Activated T-helper 9 cell treated with anti-CD3 and anti-CD28 coated beads, Interleukin-2, amount 50 U/mL, for 16 hours (primary cell): ENCODE measurements around the gene FAM110D.

Experiments used
- DNase-seq: peaks from one replicate; pipeline ENCODE4 v3.0.0-alpha.2; 2020; ENCODE audit warnings: low read depth

The FAM110D gene

GRCh38 chr1:26129778-26130177 lies 29.1 kb upstream of the FAM110D start:
- DNase-seq, result no peak

DNA sequence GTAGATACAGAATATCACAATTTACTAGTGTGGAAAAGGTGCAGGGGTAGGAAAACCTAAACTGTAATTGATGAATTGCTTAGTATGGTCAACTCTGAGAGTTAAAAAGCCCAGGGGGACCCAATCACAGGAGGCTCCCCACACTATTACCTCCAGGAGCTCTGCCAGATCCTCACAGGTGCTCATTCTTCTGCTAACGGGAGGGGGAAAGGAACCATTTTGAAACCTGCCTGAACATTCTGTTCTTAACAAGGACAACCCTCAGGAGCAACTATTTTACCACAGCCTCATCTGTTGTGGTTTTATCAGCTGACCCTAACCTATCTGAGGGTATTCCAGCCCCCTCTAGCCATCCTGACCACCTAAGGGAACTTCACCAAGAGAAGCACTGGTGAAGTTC lies 28.2 kb upstream of the FAM110D start:
- no peak for DNase-seq

GRCh38 chr1:26132128-26132833 lies 26.6 kb upstream of the FAM110D start:
- DNase-seq, result no peak

- DNase-seq, result no peak
Observed at GRCh38 chr1:26132834-26133167, 26.1 kb upstream of the FAM110D start.

- no peak for DNase-seq
Observed at GRCh38 chr1:26134466-26134865, 24.4 kb upstream of the FAM110D start.

- DNase-seq, result no peak
Observed at GRCh38 chr1:26138974-26139558, 19.8 kb upstream of the FAM110D start.

GRCh38 chr1:26142159-26142558 lies 16.7 kb upstream of the FAM110D start:
- no peak for DNase-seq

DNA sequence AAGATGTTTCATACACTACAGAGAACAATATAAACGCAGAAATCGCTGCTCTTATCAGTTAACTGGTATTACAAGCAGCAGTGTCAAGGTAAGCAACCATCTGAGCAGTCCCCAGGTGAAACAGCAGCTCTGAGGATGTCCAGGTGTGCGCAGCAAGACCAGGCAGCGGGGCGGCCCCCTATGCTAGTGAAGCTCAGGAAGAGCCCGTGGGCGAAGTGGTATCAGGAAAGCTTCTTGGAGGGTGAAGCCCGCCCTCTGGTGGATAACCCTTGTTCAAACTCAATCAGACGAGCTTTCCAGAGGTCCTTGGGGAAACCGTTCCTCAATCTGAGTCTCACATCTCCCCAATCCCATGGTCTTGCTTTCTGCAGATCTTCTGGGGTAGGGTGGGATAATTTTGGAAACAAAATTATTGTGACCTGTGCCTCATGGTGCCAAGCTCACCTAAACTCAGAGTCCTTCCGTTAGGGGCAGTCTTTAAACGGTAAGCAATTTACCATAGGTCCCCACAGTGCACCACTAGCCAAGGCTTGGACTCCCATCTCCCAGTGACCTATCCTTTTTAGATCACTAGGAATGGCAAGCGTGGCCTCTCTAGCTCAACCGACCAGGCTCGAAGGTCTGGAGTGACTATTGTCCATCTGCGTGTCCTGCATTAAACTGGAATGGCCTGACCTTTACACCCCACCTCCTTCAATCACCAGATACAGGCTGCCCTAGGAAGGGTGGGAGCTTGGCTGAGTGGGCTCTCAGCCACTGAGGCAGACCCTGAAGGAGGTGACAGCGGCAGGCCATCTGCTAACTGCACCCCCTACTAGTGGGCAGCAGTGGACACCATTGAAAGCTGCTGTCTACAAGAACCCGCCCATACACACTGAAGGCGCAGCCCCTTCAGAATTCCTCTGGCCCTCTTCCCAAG lies 13.6 kb upstream of the FAM110D start:
- DNase-seq, result peak; percentile 72

GRCh38 chr1:26145960-26146294 lies 13.0 kb upstream of the FAM110D start:
- DNase-seq, result no peak

DNA sequence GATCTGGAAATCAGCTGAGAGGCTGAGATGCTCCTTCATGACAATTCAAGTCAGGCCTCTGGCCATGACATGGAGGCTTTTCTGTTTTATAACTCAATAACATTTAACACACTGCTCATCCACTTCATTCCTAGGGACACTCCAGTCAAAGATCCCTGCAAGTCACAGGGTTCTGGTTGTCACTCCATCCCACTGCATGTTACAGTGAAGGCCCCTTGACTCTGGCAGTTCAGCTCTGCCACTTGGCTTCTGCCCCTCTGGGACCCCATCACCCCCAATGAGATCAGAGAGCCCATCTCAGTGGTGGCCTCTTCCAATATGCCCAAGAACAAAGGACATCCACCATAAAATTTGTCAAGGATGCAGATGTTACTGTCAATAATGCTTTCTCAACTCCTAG lies 10.0 kb upstream of the FAM110D start:
- no peak for DNase-seq

- DNase-seq, result no peak
Observed at GRCh38 chr1:26153966-26154532, 4.8 kb upstream of the FAM110D start.

GRCh38 chr1:26154750-26155149 lies 4.1 kb upstream of the FAM110D start:
- DNase-seq, result no peak

DNA sequence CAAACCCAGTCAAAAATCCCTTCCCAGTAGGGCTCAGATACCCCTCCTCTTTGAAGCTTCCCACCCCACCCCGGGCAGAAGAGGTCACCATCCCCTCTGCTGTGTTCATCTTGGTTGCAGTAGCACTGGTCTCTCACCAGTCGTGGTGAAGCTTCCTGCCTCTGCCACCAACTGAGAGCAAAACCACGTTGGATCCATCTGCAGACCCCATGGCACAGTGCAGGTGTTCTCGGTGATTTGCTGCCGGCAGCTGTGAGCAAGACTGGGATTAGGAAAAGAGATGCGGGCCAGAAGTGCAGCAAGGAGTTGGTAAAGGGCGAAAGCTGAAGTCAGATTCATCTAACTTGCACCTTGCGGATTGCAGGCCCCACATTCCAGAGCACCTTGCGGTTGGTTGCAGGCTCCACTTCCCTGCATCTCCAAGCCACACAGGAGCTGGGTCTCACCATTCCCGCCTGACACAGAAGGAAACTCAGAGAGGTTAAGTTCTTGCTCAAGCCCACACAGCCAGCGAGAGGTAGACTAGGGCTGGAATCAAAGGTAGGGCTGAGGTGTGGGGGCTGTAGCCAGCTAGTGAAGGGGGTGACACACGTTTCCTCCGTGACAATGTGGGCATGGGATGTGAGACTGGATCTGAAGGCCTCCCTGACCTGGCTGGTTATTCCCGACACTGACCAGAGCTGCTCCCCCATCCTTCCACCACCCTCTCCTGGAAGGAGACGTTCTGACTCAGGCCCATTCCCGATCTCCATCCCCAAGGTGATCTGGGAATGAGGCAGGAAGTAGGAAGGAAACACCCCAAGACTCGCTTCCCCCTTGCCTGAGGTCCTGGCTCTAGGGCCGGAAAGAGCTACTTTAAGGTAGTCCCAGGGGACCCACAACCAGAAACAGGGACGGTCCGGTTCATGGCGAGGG lies 3.3 kb upstream of the FAM110D start:
- no peak for DNase-seq

DNA sequence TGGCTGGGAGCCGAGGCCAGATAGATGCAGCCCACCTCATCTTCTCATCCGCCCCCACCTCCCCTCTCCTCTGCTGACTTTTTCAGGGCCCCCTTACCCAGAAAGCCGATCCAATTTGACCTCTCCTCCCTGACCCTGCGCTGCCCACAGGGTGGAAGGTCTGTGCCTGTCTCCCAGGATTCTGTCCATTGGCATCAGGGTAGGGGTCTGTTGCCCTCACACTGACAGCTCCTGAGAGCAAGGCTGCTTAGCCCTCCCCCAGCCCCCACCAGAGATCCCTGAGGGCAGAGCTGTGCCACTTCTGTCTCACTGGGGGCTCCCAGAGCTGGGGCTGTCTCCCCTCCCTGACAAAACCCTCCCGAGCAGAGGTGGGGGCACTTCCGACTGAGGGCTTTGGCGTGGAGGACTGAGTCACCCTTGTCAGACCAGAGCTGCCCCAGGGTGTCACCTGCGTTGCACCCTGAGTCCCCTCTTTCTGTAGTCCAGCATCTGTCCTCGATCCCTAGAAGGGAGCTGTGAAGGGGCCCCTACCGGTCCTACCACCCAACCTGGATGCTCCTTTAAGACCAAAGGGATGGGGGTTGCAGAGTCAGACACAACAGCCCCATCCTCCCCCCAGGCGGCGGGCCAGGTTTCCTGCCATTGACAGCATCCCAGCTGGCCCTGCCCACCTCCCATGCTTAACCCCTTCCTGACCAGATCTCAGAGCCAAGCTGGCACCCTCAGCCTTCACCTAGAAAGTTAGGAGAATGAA lies 2.4 kb upstream of the FAM110D start:
- no peak for DNase-seq

DNA sequence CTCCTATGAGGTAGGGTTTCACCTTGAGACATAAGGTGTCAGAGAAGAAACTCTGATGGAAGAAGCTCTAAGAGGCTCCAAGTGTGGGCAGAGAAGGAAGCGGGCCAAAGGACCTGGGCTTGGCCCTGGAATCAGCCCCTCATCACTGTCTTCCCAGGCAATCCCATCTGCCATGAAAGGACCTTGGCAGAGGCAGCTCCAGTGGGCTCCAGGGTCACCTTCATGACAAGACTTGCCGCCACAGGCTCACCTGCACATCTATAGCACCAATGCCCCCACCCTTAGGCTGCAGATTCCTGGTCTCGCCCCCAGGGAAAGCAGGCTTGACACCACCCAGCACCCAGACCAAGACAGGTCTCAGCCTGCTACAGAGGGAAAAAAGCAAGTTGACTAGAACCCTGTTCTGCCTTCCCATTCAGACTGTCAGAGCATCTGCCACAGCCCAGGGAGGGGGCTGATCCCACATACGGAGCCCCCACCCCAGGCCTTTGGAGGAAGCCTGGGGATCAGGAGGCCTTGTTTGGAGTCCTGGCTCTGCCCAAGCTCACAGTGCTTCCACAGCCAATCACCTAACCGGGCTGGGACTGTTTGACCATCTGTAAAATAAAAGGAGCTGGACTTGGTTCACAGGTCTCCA lies 490 bp upstream of the FAM110D start:
- DNase-seq, result no peak

GRCh38 chr1:26159743-26160039 lies 812 bp downstream of the FAM110D start:
- DNase-seq, result no peak

DNA sequence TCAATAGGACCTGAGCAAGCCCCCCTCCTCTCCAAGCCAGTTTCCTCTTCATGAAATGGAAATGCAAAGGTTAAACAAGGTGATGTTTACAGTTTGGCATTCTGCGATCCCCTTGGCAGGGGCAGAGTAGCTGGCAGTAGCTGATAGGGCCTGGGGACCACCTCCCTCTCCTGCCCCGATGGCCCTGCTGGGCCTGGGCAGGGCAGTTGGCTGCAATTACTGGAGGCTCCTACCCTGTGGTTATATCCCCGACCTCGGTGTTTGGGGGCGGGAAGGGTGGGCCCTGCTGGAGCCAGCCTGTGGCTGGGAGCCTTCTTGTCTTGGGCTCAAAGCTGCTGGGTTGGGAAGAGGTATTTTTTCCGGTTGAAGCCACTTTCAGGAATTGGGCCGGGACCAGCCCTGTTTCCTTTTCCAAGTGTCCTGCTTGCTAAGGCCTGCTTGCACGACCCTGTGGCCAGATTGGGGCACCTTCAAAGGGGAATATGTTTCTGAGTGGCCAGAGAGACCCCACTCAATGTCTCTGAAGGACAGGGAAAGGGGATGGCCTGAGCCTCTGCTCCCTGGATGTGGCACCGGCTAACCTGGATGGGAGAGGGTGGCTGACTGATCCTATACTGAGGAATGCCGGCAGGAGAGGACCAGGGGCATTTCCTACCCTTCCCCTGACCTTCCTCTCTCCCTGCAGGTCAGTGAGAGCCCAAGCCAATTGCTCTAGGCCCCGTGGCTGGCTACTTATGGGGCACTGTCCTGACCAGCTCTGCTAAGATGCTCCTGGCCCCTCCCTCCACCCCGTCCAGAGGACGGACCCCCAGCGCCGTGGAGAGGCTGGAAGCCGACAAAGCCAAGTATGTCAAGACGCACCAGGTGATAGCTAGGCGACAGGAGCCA lies 1.9 kb downstream of the FAM110D start:
- no peak for DNase-seq

GRCh38 chr1:26161415-26162219 lies 2.7 kb downstream of the FAM110D start:
- peak; percentile 18 for DNase-seq

DNA sequence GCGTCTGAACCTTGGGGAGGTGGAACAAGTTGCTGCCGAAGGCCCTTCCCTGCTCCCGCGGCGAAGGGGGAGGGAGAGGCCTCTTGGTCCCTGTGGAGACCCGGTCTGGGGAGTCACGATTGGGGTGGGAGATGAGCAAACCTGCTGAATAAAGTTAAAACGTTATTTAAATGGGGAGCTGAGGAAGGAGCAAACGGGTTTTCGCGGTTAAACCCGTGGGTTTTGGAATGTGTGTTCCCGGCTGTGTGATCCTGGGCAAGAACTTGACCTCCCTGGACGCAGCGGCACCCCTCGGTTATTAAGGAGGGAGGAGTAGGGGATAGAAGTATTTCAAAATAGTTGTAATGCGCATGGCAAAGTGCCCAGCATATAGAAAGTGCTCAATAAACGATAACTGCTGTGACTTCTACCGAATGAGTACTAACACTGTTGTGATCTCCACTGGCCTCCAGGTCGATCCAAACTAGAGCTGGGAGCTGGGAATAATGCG lies 3.4 kb downstream of the FAM110D start:
- no peak for DNase-seq
